Lower leg skin (tissue), 4 donors: ENCODE data around the gene TNN. TPM values are rescaled to one million over a fixed set of nuclear protein-coding genes. Genes with fewer than 3 reads are reported as not detected.

Experiments used
- DNase-seq, 2 donors: peaks; one replicate each; pipeline ENCODE4 v3.0.0-alpha.2; 2019; ENCODE audit warnings: low spot score in 2 of 2
- H3K4me3 ChIP-seq: fragments of 200-600 bp; sonication (generic); 2 replicates; pipeline ENCODE4 v1.5.1; 2017; ENCODE audit warnings: mild to moderate bottlenecking, low read depth; ENCODE audit not compliant: poor library complexity, severe bottlenecking
- CTCF ChIP-seq, 3 donors: fragments of 450-650 bp; IDR thresholded peaks; one replicate each; pipeline ENCODE4 v1.5.1; 2016; ENCODE audit warnings: antibody characterized with exemption in 3 of 3, mild to moderate bottlenecking in 3 of 3, moderate library complexity in 2 of 3
- POLR2A ChIP-seq, 2 donors: fragments of 450-650 bp; IDR thresholded peaks; one replicate each; pipeline ENCODE4 v1.6.1; 2016 to 2017; ENCODE audit warnings: antibody characterized with exemption in 2 of 2, mild to moderate bottlenecking in 1 of 2, moderate library complexity in 1 of 2
- WGBS, 2 donors: methylation state at CpG; one replicate each; pipeline ENCODE4 v1.1.5; 2018; 5-methylcytosine and 5-hydroxymethylcytosine counted together
- intact Hi-C: fragments of 100-400 bp; cut with DNase I; formaldehyde crosslinking; loops from one replicate; pipeline ENCODE4 v1.15.0; 2023; ENCODE audit warnings: low total_unique reads
- total RNA-seq, 4 donors: library from RNA; depleted of rRNA; stranded (reverse); fragments of >200 nt; gene quantifications; one replicate each; pipeline ENCODE4 v1.1.0, GENCODE V29; 2016

TNN gene
- total RNA-seq, 4 donors from 2014 or later, result 0.30 to 2.5 (median 0.84) TPM

GRCh38 chr1:175176246-175176645 lies 108.6 kb downstream of the TNN start:
- WGBS, 2 donors, result 92 to 100% methylated on average over 1 of the region's 1 CpG
- peak in 1 of 2 donors; percentile 1 for DNase-seq
- TF ChIP-seq POLR2A (IDR thresholded peaks at IDR 0.05) (no peak), CTCF (IDR thresholded peaks at IDR 0.05) (no peak)
- intact Hi-C loops, result no loop called here
- no peak overlapping the region for H3K4me3 ChIP-seq

DNA sequence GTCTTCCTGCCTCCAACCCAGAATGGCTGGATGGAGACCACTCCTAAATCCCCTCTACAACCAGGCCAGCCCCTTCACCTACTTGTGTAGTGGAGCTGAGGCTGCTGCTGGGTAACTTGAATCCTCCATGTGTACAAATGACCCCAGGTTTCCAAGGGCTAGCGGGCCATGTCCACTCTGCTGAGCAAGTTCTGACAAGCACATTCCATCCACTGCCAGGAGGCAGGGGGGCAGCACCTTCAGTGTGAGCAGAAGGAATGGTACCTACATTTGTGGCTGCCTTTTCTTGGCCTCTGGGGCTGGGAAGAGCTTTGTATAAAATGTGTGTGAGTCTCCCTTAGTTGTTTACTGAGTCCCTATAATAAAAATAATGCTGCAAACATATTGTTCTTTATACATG lies 110.4 kb downstream of the TNN start:
- intact Hi-C loops, result no loop called here
- DNase-seq, result peak in 1 of 2 donors; percentile 77
- 80 to 100% methylated on average over 1 of the region's 1 CpG for WGBS, 2 donors
- TF ChIP-seq CTCF (IDR thresholded peaks at IDR 0.05), result no peak
- TF ChIP-seq POLR2A (IDR thresholded peaks at IDR 0.05), result no peak
- no peak overlapping the region for H3K4me3 ChIP-seq

DNA sequence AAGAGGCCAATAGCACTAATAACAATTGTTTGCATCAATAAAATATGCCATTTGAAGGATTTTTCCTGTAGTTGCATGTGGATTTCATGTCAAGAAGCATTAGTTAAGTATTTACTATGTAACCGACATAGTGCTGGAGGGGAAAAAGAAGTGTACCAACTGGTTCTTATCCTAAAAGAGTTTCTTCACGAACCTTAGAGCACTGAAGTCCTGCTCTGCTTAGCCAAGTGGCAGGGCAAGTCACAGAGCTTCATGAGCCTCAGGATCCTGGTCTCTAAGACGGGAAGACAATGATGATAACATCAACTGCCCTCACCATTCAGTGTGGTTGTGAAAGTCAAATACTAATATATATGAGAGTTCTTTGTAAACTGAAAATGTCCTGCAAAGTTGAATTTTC lies 110.8 kb downstream of the TNN start:
- 48 to 63% methylated on average over 3 of the region's 3 CpGs for WGBS, 2 donors
- H3K4me3 ChIP-seq, result no peak overlapping the region
- intact Hi-C loops, result no loop called here
- no peak for TF ChIP-seq CTCF (IDR thresholded peaks at IDR 0.05)
- TF ChIP-seq POLR2A (IDR thresholded peaks at IDR 0.05), result no peak
- DNase-seq, result peak in 1 of 2 donors; percentile 23

GRCh38 chr1:175179837-175180590 lies 112.4 kb downstream of the TNN start:
- 85 to 90% methylated on average over 2 of the region's 2 CpGs for WGBS, 2 donors
- intact Hi-C loops, result no loop called here
- no peak for TF ChIP-seq CTCF (IDR thresholded peaks at IDR 0.05)
- TF ChIP-seq POLR2A (IDR thresholded peaks at IDR 0.05), result no peak
- H3K4me3 ChIP-seq, result no peak overlapping the region
- DNase-seq, result peak in 1 of 2 donors; percentile 25

GRCh38 chr1:175182201-175182746 lies 114.6 kb downstream of the TNN start:
- no peak overlapping the region for H3K4me3 ChIP-seq
- intact Hi-C loops, result no loop called here
- no peak for TF ChIP-seq CTCF (IDR thresholded peaks at IDR 0.05)
- no peak for TF ChIP-seq POLR2A (IDR thresholded peaks at IDR 0.05)
- peak in 1 of 2 donors; percentile 57 for DNase-seq
- WGBS, 2 donors, result 71 to 74% methylated on average over 4 of the region's 4 CpGs
